Measurements from ENCODE around the gene COA3. TPM values are rescaled to one million over a fixed set of nuclear protein-coding genes. Genes with fewer than 3 reads are reported as not detected.
A peak's percentile ranks its signal among the peaks of the same experiment; 100 is the strongest.

COA3 gene
- 112 and 122 TPM in 2 replicates for total RNA-seq (2014; rRNA removed; shearing (Covaris generic))

- peak; percentile 67 for DNase-seq (ENCODE audit: low spot score)
Measured at GRCh38 chr17:42798383-42799380, at the start of gene COA3, which contains the start of gene CNTD1. Gene COA3 (minus strand): TSS chr17:42798704. CDS start chr17:42798681, 23 bp downstream. Gene CNTD1 (plus strand): TSS chr17:42798861. CDS start chr17:42799068, 207 bp downstream.

- DNase-seq (ENCODE audit: low spot score) = no peak
Measured at GRCh38 chr17:42848093-42848492, 49.6 kb upstream of the COA3 start.

- DNase-seq (ENCODE audit: low spot score) = peak; percentile 18
Measured at GRCh38 chr17:42846594-42847280, 48.2 kb upstream of the COA3 start.

GRCh38 chr17:42845918-42846593 is 47.6 kb upstream of the COA3 start:
- peak; percentile 53 for DNase-seq (ENCODE audit: low spot score)

- DNase-seq (ENCODE audit: low spot score) = no peak
Measured at GRCh38 chr17:42845556-42845917, 47.0 kb upstream of the COA3 start.

- DNase-seq (ENCODE audit: low spot score) = no peak
Measured at GRCh38 chr17:42844761-42845555, 46.5 kb upstream of the COA3 start.

GRCh38 chr17:42844271-42844670 is 45.8 kb upstream of the COA3 start, which contains the start of gene AOC2:
Gene AOC2 (plus strand): TSS chr17:42844580. CDS start chr17:42844627, 47 bp downstream.
- DNase-seq (ENCODE audit: low spot score) = no peak

GRCh38 chr17:42843358-42843934 is 44.9 kb upstream of the COA3 start:
- peak; percentile 66 for DNase-seq (ENCODE audit: low spot score)

- DNase-seq (ENCODE audit: low spot score) = no peak
Measured at GRCh38 chr17:42841975-42842685, 43.6 kb upstream of the COA3 start.

GRCh38 chr17:42835732-42836131 is 37.2 kb upstream of the COA3 start:
- DNase-seq (ENCODE audit: low spot score) = no peak

GRCh38 chr17:42833767-42834422 is 35.4 kb upstream of the COA3 start:
- DNase-seq (ENCODE audit: low spot score) = no peak

GRCh38 chr17:42832934-42833766 is 34.6 kb upstream of the COA3 start, which contains the start of gene PSME3:
Gene PSME3 (plus strand): TSS chr17:42833397. CDS start chr17:42833632, 235 bp downstream.
- peak; percentile 75 for DNase-seq (ENCODE audit: low spot score)

GRCh38 chr17:42832213-42832933 is 33.9 kb upstream of the COA3 start:
- DNase-seq (ENCODE audit: low spot score) = no peak

GRCh38 chr17:42830971-42831370 is 32.5 kb upstream of the COA3 start:
- DNase-seq (ENCODE audit: low spot score) = no peak

GRCh38 chr17:42827472-42827871 is 29.0 kb upstream of the COA3 start:
- no peak for DNase-seq (ENCODE audit: low spot score)

GRCh38 chr17:42821176-42821575 is 22.7 kb upstream of the COA3 start:
- no peak for DNase-seq (ENCODE audit: low spot score)

GRCh38 chr17:42819939-42820535 is 21.5 kb upstream of the COA3 start:
- peak; percentile 51 for DNase-seq (ENCODE audit: low spot score)

Data from A172 (cell line).